Muscle of back (tissue), 13 donors: ENCODE results near the gene GATM. TPM values are rescaled to one million over a fixed set of nuclear protein-coding genes. Genes with fewer than 3 reads are reported as not detected.

Experiments used
- DNase-seq, 3 donors: peaks; one replicate each; pipeline versions ENCODE4 v3.0.0 to v3.0.0-alpha.2; 2013
- long read RNA-seq, 9 donors: transcript quantifications; one replicate each; lab custom pipeline, GENCODE V29; 2026
- polyA plus RNA-seq, 10 donors: library from polyadenylated mRNA; unstranded; fragments of 120-200 nt; gene quantifications; one replicate each; pipeline ENCODE4 v1.2.1, GENCODE V29; 2013; ENCODE audit not compliant: insufficient read length in 10 of 10

Gene GATM, protein sequence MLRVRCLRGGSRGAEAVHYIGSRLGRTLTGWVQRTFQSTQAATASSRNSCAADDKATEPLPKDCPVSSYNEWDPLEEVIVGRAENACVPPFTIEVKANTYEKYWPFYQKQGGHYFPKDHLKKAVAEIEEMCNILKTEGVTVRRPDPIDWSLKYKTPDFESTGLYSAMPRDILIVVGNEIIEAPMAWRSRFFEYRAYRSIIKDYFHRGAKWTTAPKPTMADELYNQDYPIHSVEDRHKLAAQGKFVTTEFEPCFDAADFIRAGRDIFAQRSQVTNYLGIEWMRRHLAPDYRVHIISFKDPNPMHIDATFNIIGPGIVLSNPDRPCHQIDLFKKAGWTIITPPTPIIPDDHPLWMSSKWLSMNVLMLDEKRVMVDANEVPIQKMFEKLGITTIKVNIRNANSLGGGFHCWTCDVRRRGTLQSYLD
- polyA plus RNA-seq = 100 to 1,000 TPM; 176 to 548 (median 349) TPM
- long read RNA-seq, donor 1, transcript GATM-201 (9 exons, 2,597 nt) = major isoform, 66 of 211 reads
- long read RNA-seq, donor 1, partial matches to known transcripts = 142 of 211 reads
- long read RNA-seq, donor 1, other reads (novel, unspliced or antisense) = 0 of 211 reads
- long read RNA-seq, donor 2, transcript GATM-201 (9 exons, 2,597 nt) = major isoform, 70 of 215 reads
- long read RNA-seq, donor 2, partial matches to known transcripts = 143 of 215 reads
- long read RNA-seq, donor 2, other reads (novel, unspliced or antisense) = 0 of 215 reads
- long read RNA-seq, donor 3 = 0 reads
- long read RNA-seq, donor 4, transcript GATM-201 (9 exons, 2,597 nt) = major isoform, 41 of 182 reads
- long read RNA-seq, donor 4, transcript GATM-207 (8 exons, 3,911 nt) = minor isoform, 8 of 182 reads
- long read RNA-seq, donor 4, partial matches to known transcripts = 133 of 182 reads
- long read RNA-seq, donor 4, other reads (novel, unspliced or antisense) = 0 of 182 reads
- long read RNA-seq, donor 5, transcript GATM-201 (9 exons, 2,597 nt) = major isoform, 71 of 149 reads
- long read RNA-seq, donor 5, partial matches to known transcripts = 64 of 149 reads
- long read RNA-seq, donor 5, other reads (novel, unspliced or antisense) = 7 of 149 reads
- long read RNA-seq, donor 6, transcript GATM-207 (8 exons, 3,911 nt) = minor isoform, 5 of 144 reads
- long read RNA-seq, donor 6, transcript GATM-201 (9 exons, 2,597 nt) = major isoform, 107 of 144 reads
- long read RNA-seq, donor 6, partial matches to known transcripts = 26 of 144 reads
- long read RNA-seq, donor 6, other reads (novel, unspliced or antisense) = 0 of 144 reads
- long read RNA-seq, donor 7, transcript GATM-201 (9 exons, 2,597 nt) = major isoform, 33 of 125 reads
- long read RNA-seq, donor 7, partial matches to known transcripts = 91 of 125 reads
- long read RNA-seq, donor 7, other reads (novel, unspliced or antisense) = 0 of 125 reads
- long read RNA-seq, donor 8, transcript GATM-201 (9 exons, 2,597 nt) = major isoform, 23 of 25 reads
- long read RNA-seq, donor 8, partial matches to known transcripts = 0 of 25 reads
- long read RNA-seq, donor 8, other reads (novel, unspliced or antisense) = 0 of 25 reads
- long read RNA-seq, donor 9, transcript GATM-201 (9 exons, 2,597 nt) = major isoform, 10 of 12 reads
- long read RNA-seq, donor 9, partial matches to known transcripts = 0 of 12 reads
- long read RNA-seq, donor 9, other reads (novel, unspliced or antisense) = 0 of 12 reads

GRCh38 chr15:45378149-45378912 is at the start of gene GATM:
TSS of gene GATM (minus strand) at chr15:45378544. CDS start at chr15:45378453, 91 bp downstream.
- peak; percentile 68 to 94 (median 78) for DNase-seq

GRCh38 chr15:45427085-45427484 is 48.7 kb upstream of the GATM start:
- DNase-seq = no peak

DNA sequence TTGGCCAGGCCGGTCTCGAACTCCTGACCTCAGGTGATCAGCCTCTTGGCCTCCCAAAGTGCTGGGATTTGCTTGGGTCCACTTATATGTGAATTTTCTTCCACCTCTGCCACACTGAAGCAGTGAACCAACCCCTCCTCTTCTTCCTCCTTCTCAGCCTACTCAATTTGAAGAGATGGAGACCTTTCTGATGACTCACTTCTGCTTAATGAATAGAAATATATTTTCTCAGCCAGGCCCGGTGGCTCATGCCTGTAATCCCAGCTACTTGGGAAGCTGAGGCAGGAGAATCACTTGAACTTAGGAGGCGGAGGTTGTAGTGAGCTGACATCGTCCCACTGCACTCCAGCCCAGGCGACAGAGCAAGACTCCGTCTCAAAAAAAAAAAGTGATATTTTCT is 46.8 kb upstream of the GATM start:
- no peak for DNase-seq

- no peak for DNase-seq
Measured at GRCh38 chr15:45424429-45424828, 46.1 kb upstream of the GATM start.

DNA sequence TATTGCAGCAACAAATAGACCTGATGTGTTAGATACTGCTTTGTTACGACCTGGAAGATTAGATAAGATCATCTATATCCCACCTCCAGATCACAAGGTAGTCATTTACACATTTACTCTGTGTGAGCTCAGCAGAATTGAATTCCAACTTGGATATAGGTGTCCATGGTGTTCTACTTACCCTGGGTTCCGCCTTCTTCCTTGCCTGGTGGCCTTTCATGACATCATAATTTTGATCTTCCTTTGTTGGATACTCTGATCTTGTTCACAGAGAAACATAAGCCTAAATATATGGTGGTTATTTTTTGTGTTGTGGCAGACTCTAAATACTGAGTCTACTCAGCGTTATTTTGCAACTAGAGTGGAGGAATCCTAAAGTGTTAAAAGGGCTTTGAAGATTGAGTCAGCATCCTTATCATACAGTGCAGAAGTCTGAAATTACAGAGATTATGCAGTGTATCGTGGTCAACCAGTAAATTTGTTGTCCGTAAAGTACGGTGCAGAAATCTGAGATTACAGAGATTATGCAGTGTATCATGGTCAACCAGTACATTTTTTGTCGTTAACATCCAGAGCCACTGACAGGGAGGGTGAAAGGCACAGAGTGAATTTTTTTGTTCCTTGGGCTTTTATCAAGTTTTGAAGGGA is 39.1 kb upstream of the GATM start:
- no peak for DNase-seq

GRCh38 chr15:45414215-45414885 is 36.0 kb upstream of the GATM start:
- DNase-seq = no peak

DNA sequence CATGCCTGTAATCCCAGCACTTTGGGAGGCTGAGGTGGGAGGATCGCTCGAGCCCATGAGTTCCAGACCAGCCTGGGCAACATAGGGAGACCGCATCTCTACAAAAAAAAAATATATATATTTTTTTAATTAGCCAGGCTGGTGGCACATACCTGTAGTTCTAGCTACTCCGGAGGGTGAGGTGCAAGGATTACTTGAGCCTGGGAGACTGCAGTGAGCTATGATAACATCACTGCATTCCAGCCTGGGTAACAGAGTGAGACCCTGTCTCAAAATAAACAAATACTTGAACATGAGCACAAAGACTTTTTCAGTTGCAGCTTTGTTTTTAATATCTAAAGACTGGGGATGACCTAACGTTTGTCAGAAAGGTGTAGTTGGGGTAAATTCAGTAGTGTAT is 31.3 kb upstream of the GATM start:
- DNase-seq = no peak

DNA sequence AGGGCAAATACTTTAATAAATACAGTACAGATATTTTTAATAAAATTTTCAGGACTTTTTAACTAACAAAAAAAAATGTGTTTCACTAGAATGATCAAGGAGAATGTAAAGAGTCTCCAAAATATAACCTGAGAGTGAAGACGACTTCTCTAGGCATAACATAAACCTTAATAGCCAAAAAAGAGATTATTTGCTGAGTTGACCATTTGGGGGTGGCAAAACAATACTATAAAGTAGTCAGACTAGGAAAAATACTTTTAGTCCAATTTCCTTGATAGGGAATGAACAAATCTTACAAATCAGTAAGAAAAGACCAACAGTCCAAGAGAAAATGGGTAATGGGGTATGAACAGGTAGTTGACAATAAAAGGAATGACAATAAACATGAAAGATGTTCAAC is 29.4 kb upstream of the GATM start:
- DNase-seq = no peak

DNA sequence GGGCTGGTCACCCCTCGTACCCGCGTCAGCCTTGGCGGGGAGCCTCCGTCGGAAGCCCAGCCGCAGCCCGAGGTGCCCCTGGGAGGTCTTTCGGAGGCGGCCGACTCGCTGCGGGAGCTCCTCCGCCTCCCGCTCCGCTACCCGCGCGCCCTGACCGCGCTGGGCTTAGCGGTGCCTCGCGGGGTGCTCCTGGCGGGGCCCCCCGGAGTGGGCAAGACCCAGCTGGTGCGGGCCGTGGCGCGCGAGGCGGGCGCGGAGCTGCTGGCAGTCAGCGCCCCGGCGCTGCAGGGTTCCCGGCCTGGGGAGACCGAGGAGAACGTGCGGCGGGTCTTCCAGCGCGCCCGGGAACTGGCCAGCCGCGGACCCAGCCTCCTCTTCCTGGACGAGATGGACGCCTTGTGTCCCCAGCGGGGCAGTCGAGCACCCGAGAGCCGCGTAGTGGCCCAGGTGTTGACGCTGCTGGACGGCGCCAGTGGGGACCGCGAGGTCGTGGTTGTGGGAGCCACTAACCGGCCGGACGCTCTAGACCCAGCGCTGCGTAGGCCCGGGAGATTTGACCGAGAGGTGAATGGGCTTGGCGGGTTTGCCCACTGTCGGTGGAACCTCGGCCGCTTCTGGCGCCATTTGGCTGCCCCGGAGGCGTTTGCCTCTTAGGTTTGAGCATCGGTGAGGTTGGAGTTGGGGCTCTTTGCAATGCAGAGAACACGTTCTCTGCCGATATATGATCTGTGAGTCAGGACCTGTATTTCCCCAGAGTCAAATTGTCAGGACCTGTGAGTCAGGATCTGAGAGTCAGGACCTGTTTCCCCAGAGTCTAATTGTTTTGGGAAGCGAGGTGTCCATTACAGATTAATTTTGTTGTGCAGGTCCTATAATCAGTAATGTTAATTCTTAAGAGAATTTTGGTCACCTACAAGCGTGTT is 24.9 kb upstream of the GATM start:
- DNase-seq = peak in 1 of 3 donors; percentile 66

GRCh38 chr15:45402162-45402954 is 24.0 kb upstream of the GATM start:
- peak; percentile 99 to 100 (median 99) for DNase-seq

GRCh38 chr15:45401665-45402161 is 23.4 kb upstream of the GATM start:
- DNase-seq = no peak

GRCh38 chr15:45399381-45400212 is 21.3 kb upstream of the GATM start:
- peak in 2 of 3 donors; percentile 36 to 63 for DNase-seq

DNA sequence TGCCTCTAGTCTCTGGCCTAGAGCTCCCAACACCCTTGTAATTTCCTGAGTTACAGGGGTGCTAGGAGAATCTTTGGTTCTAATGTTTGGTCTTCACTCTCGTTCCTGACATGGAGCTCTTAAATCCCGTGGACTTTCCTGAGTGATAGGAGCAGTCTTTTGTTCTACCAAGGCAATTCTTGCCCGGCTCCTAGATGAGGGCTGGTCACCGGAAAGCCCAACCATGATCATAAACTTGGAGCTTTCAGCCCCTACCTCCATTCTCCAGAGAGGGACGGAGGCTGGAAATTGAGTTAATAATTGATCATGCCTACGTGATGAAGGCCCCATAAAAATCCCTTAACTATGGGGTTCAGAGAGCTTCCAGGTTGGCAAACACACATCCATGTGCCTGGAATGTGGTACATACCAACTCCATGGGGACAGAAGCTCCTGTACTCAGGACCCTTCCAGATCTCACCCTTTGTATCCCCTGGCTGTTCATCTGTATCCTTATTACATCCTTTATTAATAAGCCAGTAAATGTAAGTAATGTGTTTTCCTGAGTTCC is 18.8 kb upstream of the GATM start:
- no peak for DNase-seq

- no peak for DNase-seq
Measured at GRCh38 chr15:45395943-45396342, 17.6 kb upstream of the GATM start.

GRCh38 chr15:45394681-45395080 is 16.3 kb upstream of the GATM start:
- no peak for DNase-seq

DNA sequence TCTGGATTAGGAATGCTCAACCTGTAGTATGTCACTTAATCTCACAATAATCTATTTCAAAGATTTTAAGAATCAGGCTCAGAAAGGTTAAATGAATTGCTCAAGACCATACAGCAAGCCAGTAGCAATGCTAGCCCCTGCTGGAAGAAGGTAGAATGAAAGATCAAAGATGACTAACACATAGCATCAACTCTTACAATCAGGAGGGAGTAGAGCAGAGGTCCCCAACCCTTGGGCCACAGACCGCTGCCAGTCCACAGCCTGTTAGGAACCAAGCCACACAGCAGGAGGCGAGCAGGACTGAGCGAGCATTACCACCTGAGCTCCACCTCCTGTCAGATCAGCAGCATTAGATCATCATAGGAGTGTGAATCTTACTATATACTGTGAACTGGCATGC is 15.5 kb upstream of the GATM start:
- no peak for DNase-seq
